Measurements from ENCODE around the gene GPR87. TPM values are rescaled to one million over a fixed set of nuclear protein-coding genes. Genes with fewer than 3 reads are reported as not detected.

Gene GPR87
- polyA plus RNA-seq, 5 donors, result not detected

DNA sequence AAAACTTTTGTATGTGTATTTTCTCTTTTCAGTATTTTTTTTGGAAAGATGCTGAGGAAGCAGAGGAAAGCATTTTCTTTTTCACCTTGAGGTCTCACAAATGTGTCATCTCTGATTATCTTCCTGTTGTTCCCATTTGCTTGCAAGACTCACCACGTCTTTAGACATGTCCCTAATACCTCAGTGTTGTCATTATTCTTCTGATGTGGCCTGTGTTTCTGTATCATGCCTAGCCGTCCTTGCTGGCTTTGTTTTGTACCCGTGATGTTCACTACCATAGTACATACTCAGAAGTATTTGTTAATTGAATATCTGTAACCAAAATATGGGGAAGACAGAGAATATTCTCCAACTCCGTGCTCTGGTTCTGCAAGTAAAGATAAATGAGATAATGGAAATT is 33.2 kb downstream of the GPR87 start:
- DNase-seq, result no peak

GRCh38 chr3:151282921-151283320 is 33.7 kb downstream of the GPR87 start:
- DNase-seq, result peak in 1 of 2 donors; percentile 55

GRCh38 chr3:151281671-151282324 is 34.8 kb downstream of the GPR87 start:
- DNase-seq, result no peak

- DNase-seq, result no peak
Observed at GRCh38 chr3:151278230-151278629, 38.4 kb downstream of the GPR87 start, which contains the start of gene P2RY14. P2RY14 (minus strand) TSS chr3:151278542; CDS start chr3:151214316, 64,226 bp downstream.

DNA sequence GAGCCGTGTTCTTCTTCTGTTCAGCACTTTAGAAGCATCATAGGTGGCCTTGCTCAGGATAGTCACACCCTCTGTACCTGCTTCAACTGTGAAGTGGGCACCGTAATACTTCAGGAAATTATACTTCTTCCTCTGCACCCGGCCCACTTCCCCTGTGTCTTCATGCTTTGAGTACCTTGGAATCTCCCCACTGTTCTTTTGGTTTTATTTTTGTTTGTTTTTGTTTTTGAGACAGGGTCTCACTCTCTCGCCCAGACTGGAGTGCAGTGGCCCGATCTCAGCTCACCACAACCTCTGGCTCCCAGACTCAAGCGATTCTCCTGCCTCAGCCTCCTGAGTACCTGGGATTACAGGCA is 40.0 kb downstream of the GPR87 start:
- DNase-seq, result no peak

GRCh38 chr3:151276038-151276686 is 40.5 kb downstream of the GPR87 start:
- DNase-seq, result no peak

- DNase-seq, result no peak
Observed at GRCh38 chr3:151275091-151275490, 41.5 kb downstream of the GPR87 start.

DNA sequence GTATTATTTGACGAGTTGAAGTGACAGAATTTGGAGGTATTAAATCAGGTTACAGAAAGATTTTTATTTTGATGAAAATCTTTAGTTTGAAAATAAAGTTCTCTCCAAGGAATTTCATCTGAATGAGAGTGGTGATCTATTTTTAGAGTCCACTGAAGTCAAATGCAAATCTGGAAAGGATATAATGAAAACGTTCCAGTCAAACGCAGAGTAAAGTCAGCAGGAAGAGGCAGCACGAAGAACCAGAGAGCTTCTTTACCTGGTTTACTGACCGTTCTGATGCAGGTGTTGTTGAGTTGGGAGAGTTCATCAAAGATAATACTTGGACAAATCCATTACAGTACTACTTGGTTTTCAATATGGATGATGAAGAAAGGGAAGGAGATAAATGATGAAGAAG is 47.0 kb downstream of the GPR87 start:
- DNase-seq, result no peak

- DNase-seq, result no peak
Observed at GRCh38 chr3:151268267-151269235, 48.1 kb downstream of the GPR87 start.

DNA sequence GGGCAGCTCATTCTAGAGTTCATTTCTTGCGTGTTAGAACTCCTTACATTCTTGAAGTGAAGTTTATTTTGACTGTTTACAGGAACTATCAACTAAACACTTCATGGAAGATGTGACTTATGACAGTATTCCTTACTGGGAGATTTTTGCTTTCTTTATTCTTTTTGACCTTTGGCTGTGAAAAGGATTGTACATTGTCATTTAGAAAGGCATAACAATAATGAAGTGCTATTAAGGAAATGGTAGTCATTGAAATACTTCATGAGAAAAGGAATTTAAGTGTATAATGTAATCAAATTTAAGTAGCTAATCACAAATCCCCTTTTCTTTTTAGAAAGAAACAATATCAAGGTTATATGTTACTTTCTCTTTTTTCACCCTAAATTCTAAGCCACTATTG is 49.6 kb downstream of the GPR87 start:
- no peak for DNase-seq

GRCh38 chr3:151265866-151266265 is 50.8 kb downstream of the GPR87 start:
- no peak for DNase-seq

DNA sequence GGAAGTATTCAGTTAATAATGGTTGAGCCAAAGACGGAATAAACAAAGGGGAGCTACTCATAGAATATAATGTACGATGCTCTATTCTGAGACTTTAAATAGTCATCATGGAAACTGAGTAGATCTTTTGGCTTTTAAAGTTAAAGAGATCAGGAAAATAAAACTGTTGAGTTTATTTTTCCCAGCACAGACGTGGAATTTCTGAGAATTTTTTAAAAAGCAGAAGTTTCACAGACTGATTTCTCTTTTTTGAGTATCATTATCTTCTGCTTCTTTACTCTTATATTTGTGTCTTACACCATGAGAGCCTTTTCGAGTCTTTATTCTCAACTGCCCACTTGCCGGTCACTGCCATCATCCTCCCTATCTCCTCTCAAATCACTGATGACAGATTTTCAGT is 51.5 kb downstream of the GPR87 start:
- DNase-seq, result no peak

- DNase-seq, result no peak
Observed at GRCh38 chr3:151264605-151265004, 52.0 kb downstream of the GPR87 start.

DNA sequence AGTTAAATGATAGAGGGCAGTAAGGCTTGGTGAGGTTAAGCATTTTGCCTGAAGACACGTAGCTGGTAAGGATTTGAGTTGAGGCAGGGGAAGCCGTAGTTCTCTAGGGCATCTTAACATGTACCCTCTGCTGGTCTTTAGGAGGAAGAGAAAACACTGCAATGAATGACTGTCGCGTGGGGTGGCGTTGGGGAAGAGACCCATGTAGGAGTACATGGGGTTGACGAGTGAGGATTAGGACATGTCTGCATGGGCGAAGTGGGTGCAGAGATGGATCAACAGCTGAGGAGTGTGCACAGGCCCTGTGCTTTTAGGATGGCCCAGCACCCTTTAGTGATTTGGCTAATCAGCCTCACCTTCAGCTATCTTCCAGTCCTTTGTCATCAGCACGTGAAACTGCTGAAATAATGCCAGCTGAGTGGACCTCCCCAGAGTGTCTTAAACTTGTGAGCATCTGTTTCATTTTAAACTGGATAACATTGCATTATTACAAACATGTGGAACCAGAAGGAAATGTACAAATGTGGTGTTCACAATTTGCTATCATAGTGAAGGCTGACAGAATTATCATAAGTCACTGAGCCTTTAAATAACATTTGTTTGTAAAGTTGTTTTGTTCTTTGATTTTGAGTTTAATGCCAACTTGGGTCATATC is 53.6 kb downstream of the GPR87 start:
- DNase-seq, result no peak

DNA sequence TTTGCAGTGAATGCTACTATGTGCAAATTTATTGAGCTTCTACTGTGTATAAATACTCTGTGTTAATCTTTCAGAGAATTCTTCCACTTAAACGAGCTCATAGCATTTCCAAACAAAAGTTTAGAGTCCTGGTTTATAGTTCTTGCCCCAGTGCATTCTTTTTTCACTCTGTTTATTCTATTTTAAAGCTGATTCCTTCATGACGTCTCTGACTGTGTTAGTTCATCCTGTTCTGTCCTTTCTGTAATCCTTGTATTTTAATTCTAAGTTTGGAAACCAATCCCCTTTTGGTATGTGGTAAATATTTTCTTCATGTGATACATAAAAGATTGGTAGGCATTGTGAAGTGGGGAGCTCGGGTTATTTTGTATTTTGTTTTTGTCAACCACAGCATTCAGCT is 57.0 kb downstream of the GPR87 start:
- no peak for DNase-seq

- DNase-seq, result no peak
Observed at GRCh38 chr3:151256749-151257148, 59.9 kb downstream of the GPR87 start.

DNA sequence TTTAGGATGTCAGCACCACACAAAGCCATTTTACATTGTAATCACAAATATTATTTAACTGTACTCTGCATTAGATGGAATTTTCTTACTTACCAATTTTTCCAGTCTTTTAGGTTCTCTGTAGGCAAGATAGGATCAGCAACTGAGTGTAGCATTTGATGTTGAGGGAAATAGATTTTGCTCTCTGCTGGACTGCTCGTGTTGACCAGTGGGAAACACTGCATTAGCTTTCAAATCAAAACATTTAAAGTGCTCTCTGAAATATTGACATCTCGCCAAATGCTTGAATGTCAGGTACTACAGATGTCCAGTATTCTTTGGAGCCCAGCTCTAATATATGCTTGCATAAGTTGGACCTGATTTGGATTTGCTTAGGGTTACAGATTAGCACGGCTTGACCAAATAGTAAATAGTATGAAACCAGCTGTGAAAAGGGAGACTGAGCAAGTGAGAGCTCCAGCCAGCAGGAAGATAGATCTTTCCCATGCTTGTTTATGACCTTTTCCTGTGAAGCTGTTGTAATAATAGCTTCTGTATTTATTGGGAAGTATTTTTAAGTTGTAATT is 67.8 kb downstream of the GPR87 start:
- no peak for DNase-seq

Measured in right lung (tissue), 5 donors.